PC-9 (cell line): ENCODE results near the gene TMEM127.

ENCODE experiments used
- EZH2 ChIP-seq: fragments of 200-600 bp; sonication (generic); IDR thresholded peaks from 2 replicates; pipeline ENCODE4 v1.8.0; 2017; ENCODE audit warnings: antibody characterized with exemption, low read depth
- TF ChIP-seq, protein P1 (sequence below): fragments of 200-600 bp; sonication (generic); conservative IDR thresholded peaks from 2 replicates; pipeline ENCODE4 v1.6.1; 2017; ENCODE audit warnings: mixed run types, antibody characterized with exemption, mild to moderate bottlenecking, moderate library complexity

DNA sequence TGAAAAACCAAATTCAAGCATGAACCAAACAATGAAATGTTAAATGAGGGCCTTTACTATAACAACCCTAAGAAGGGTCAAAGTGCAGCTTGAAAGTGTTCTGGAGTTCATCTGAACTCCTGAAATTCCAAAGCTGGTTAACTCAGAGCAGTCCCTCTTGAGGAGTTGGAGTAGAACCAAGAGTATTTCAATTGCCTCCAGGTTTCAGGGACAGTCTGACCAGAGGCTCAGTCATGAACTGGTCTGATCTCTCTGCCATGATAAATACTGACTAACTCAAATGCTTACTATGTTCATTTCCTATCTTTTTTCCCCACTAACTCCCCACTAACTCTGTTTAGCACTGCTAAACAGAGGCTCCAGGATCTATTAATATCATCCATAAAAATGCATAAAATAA lies 59.9 kb downstream of the TMEM127 start:
- TF ChIP-seq, protein P1, sequence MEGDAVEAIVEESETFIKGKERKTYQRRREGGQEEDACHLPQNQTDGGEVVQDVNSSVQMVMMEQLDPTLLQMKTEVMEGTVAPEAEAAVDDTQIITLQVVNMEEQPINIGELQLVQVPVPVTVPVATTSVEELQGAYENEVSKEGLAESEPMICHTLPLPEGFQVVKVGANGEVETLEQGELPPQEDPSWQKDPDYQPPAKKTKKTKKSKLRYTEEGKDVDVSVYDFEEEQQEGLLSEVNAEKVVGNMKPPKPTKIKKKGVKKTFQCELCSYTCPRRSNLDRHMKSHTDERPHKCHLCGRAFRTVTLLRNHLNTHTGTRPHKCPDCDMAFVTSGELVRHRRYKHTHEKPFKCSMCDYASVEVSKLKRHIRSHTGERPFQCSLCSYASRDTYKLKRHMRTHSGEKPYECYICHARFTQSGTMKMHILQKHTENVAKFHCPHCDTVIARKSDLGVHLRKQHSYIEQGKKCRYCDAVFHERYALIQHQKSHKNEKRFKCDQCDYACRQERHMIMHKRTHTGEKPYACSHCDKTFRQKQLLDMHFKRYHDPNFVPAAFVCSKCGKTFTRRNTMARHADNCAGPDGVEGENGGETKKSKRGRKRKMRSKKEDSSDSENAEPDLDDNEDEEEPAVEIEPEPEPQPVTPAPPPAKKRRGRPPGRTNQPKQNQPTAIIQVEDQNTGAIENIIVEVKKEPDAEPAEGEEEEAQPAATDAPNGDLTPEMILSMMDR = no peak
- no peak for TF ChIP-seq EZH2
